Measurements from ENCODE around the gene HCST.

DNA sequence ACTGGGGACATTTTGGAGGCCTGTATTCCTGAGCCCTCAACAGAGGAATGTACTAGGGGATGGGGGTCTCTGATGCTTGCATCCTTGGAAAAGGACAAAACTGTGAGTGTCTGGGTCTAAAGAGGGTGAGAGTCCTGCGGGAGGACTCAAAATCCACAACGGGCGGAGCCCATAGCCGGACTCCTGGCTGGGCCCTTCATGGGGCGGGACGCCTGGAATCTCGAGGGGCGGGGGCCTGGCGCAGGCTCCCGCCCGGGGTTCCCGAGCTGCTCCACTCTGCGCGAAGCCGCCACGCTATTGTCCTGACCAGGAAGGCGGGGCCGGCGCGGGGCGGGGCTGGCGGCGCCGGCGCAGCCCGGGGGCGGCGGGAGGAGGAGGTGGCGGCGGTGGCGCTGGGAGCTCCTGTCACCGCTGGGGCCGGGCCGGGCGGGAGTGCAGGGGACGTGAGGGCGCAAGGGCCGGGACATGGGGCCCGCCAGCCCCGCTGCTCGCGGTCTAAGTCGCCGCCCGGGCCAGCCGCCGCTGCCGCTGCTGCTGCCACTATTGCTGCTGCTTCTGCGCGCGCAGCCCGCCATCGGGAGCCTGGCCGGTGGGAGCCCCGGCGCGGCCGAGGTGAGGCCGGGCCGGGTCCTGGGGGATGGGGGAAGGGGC lies 34.0 kb upstream of the HCST start, which contains the start of gene APLP1:
- TF ChIP-seq, protein P1, sequence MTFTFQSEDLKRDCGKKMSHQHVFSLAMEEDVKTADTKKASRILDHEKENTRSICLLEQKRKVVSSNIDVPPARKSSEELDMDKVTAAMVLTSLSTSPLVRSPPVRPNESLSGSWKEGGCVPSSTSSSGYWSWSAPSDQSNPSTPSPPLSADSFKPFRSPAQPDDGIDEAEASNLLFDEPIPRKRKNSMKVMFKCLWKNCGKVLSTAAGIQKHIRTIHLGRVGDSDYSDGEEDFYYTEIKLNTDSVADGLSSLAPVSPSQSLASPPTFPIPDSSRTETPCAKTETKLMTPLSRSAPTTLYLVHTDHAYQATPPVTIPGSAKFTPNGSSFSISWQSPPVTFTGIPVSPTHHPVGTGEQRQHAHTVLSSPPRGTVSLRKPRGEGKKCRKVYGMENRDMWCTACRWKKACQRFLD (CRISPR knock-in tag; IDR thresholded peaks at IDR 0.05; ENCODE audit: borderline replicate concordance): no peak
- TF ChIP-seq GFI1 (CRISPR knock-in tag; IDR thresholded peaks at IDR 0.05; ENCODE audit: borderline replicate concordance): no peak
- no peak for TF ChIP-seq ZSCAN20 (CRISPR knock-in tag; IDR thresholded peaks at IDR 0.05; ENCODE audit: borderline replicate concordance)
- TF ChIP-seq, protein P2, sequence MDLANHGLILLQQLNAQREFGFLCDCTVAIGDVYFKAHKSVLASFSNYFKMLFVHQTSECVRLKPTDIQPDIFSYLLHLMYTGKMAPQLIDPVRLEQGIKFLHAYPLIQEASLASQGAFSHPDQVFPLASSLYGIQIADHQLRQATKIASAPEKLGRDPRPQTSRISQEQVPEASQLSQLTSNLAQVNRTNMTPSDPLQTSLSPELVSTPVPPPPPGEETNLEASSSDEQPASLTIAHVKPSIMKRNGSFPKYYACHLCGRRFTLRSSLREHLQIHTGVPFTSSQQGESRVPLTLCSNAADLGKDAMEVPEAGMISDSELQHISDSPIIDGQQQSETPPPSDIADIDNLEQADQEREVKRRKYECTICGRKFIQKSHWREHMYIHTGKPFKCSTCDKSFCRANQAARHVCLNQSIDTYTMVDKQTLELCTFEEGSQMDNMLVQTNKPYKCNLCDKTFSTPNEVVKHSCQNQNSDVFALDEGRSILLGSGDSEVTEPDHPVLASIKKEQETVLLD (CRISPR knock-in tag; IDR thresholded peaks at IDR 0.05; ENCODE audit: low read depth): no peak
- no peak for TF ChIP-seq ZKSCAN8 (CRISPR knock-in tag; IDR thresholded peaks at IDR 0.05; ENCODE audit: borderline replicate concordance)
- TF ChIP-seq, protein P3, sequence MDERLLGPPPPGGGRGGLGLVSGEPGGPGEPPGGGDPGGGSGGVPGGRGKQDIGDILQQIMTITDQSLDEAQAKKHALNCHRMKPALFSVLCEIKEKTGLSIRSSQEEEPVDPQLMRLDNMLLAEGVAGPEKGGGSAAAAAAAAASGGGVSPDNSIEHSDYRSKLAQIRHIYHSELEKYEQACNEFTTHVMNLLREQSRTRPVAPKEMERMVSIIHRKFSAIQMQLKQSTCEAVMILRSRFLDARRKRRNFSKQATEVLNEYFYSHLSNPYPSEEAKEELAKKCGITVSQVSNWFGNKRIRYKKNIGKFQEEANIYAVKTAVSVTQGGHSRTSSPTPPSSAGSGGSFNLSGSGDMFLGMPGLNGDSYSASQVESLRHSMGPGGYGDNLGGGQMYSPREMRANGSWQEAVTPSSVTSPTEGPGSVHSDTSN (CRISPR knock-in tag; IDR thresholded peaks at IDR 0.05): no peak
- TF ChIP-seq HDAC6 (IDR thresholded peaks at IDR 0.05; ENCODE audit: low read depth, low read length): no peak
- TF ChIP-seq SP1 (IDR thresholded peaks at IDR 0.05): no peak
- no peak for TF ChIP-seq SP1 (CRISPR knock-in tag; IDR thresholded peaks at IDR 0.05)
- no peak for TF ChIP-seq FOSL2 (CRISPR knock-in tag; IDR thresholded peaks at IDR 0.05)
- no peak for TF ChIP-seq EP300 (IDR thresholded peaks at IDR 0.05; ENCODE audit: low read depth in 2 of 2, low read length in 2 of 2)
- TF ChIP-seq EP300 (CRISPR knock-in tag; IDR thresholded peaks at IDR 0.05; ENCODE audit: borderline replicate concordance): no peak
- no peak for TF ChIP-seq POLR2A (IDR thresholded peaks at IDR 0.05; ENCODE audit: insufficient read depth in 1 of 2, low read depth in 2 of 2, low read length in 2 of 2)
- no peak for TF ChIP-seq TBP (CRISPR knock-in tag; IDR thresholded peaks at IDR 0.05)
